Activated naive CD4-positive, alpha-beta T cell treated with anti-CD3 and anti-CD28 coated beads for 36 hours (primary cell): ENCODE data around the gene TBC1D1. TPM values are rescaled to one million over a fixed set of nuclear protein-coding genes. Genes with fewer than 3 reads are reported as not detected.

Source experiments
- CTCF ChIA-PET: fragments of 350-600 bp; sonication (Branson Sonifier 250); formaldehyde crosslinking; loops from one replicate; lab custom pipeline; 2021; ENCODE audit warnings: antibody characterized with exemption; lab: Charles Lee
- DNase-seq: peaks from one replicate; pipeline ENCODE4 v3.0.0-alpha.2; 2020
- H3K27ac Mint-ChIP-seq: one replicate; pipeline ENCODE4 v1.8.0; 2021; ENCODE audit warnings: mild to moderate bottlenecking, mixed read lengths
- H3K27me3 Mint-ChIP-seq: one replicate; pipeline ENCODE4 v1.8.0; 2021; ENCODE audit warnings: low read depth, mixed read lengths
- H3K36me3 Mint-ChIP-seq: one replicate; pipeline ENCODE4 v1.8.0; 2021; ENCODE audit warnings: low read depth, mixed read lengths
- H3K4me1 Mint-ChIP-seq: one replicate; pipeline ENCODE4 v1.8.0; 2021; ENCODE audit warnings: low read depth, mixed read lengths
- H3K4me3 Mint-ChIP-seq: one replicate; pipeline ENCODE4 v1.8.0; 2021; ENCODE audit warnings: mild to moderate bottlenecking, moderate library complexity, mixed read lengths
- H3K9me3 Mint-ChIP-seq: one replicate; pipeline ENCODE4 v1.8.0; 2021; ENCODE audit warnings: mixed read lengths
- intact Hi-C: fragments of 100-400 bp; cut with micrococcal nuclease; formaldehyde crosslinking; loops from one replicate; pipeline ENCODE4 v1.15.1; 2023
- total RNA-seq, 2 experiments: library from RNA; stranded (reverse); gene quantifications; one replicate each; pipeline ENCODE4 v1.2.3, GENCODE V29; 2021

TBC1D1 gene
- total RNA-seq, 2 experiments from 2014 or later = 57.7 to 68.5 TPM

DNA sequence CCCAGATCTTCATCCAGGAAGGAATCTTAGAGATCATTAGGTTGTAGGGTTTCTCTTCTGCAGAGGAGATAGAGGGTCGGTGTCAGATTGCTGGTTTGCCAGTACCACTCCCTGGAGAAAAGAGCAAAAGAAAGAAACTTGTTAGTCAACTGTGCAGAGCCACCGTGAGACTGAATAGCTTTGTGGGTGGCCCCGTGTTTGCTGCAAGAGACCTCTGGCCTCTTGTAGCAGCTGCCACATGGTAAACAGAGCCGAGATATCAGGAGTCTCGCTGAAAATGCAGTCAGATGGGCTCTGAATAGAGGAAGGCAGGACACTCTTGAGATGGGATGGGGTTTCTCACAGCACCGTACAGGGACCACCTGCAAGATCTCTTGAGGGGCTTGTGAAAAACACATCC, 219.0 kb downstream of the TBC1D1 start:
- DNase-seq = no peak
- Mint-ChIP-seq H3K36me3 (peaks cover 11% of the 10 kb centered on the region), H3K4me3 (no peak overlapping the region), H3K27me3 (no peaks in the 10 kb centered on the region), H3K27ac (no peak overlapping the region), H3K4me1 (no peaks in the 10 kb centered on the region), H3K9me3 (no peaks in the 10 kb centered on the region)
- intact Hi-C loops = no loop called here
- CTCF ChIA-PET = no interaction called here

DNA sequence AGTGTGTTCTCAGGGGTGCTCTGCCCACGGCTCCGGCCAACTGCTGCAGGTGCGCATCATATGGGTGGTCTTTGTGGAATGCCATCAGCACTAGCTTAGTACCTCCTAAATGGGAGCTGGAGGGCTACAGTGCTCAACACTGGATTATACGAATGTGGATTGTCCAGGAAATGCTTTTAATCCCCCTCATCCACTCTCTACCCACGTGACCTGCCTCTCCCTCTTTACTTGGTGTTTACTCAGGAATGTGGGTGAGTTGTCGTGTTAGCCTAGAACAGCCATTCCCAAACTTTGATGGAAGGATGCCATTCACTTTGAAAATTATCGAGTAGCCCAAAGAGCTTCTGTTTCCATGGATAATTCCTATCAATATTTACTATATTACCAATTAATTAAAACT, 220.1 kb downstream of the TBC1D1 start:
- Mint-ChIP-seq H3K4me1 (no peaks in the 10 kb centered on the region), H3K4me3 (no peak overlapping the region), H3K9me3 (no peaks in the 10 kb centered on the region), H3K36me3 (peaks cover 11% of the 10 kb centered on the region), H3K27ac (no peak overlapping the region), H3K27me3 (no peaks in the 10 kb centered on the region)
- no peak for DNase-seq
- CTCF ChIA-PET = interaction anchor here (0.6 to 2.3 kb wide), 2 partner anchors 23 to 395 kb away, joined by 3 to 7 read pairs; no protein-coding TSS in a partner anchor
- intact Hi-C loops = no loop called here

DNA sequence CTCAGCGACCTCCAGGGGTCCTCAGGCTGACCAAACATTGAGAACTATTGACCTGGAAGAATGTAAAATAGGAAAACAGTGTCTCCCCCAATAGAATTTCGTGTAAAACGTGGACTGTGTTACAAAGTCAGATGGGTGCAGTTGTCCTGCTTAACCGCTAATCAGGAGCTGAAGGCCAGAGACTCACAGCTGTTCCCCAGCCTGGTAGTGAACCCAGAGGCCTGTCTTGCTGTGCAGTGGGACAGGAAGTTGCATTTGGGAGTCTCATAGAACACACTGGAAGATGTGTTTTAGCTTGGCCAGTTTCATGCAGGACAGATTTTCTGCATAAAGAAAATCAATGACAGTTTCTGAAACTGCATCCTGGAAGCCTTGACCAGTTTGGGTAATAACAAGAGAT, 220.8 kb downstream of the TBC1D1 start:
- no peaks in the 10 kb centered on the region for H3K27me3 Mint-ChIP-seq
- intact Hi-C loops = no loop called here
- CTCF ChIA-PET = interaction anchor here (0.6 to 2.3 kb wide), 2 partner anchors 15 to 22 kb away, joined by 3 to 7 read pairs; no protein-coding TSS in a partner anchor
- no peaks in the 10 kb centered on the region for H3K4me1 Mint-ChIP-seq
- peaks cover 11% of the 10 kb centered on the region for H3K36me3 Mint-ChIP-seq
- no peak overlapping the region for H3K4me3 Mint-ChIP-seq
- DNase-seq = no peak
- H3K9me3 Mint-ChIP-seq = no peaks in the 10 kb centered on the region
- no peak overlapping the region for H3K27ac Mint-ChIP-seq

DNA sequence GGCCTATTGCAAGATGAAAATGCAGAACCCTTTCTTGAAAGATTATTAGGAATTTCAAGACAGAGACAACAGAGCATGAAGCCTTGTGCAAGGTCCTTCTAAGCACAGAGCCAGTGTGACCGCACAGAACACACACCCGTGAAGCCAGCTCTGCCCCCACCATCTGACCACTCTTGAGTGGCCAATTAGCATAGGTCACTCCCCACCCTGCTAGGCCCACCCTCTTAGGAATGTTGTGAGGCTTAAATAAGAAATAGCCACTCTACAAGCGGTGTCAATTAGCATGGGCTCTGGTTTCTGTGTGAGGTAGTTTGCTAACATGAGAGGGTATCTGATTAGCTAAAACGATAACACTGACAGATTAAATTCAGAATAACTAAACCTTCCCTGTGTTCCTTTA, 222.2 kb downstream of the TBC1D1 start:
- no peaks in the 10 kb centered on the region for H3K4me1 Mint-ChIP-seq
- DNase-seq = no peak
- H3K36me3 Mint-ChIP-seq = peaks cover 8% of the 10 kb centered on the region
- H3K4me3 Mint-ChIP-seq = no peak overlapping the region
- no peaks in the 10 kb centered on the region for H3K27me3 Mint-ChIP-seq
- H3K9me3 Mint-ChIP-seq = no peaks in the 10 kb centered on the region
- no peak overlapping the region for H3K27ac Mint-ChIP-seq
- intact Hi-C loops = no loop called here
- CTCF ChIA-PET = no interaction called here

DNA sequence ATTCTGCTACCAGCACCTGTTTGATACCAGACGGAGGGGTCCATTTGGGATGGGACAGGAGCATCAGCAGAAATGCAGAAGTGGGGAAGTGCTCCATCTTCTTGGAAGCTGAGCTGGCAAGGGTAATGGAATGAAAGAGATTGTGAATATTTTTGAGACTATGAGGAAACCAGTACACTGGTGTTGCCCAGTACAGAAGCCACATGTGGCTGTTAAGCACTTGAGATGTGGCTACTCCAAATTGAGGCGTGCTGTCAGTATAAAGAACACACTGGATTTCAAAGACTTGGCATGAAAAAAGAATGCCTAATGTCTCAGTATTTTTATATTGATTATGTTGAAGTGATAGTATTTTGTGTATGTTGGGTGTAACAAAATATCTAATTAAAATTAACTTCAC, 222.7 kb downstream of the TBC1D1 start:
- Mint-ChIP-seq H3K4me3 (no peak overlapping the region), H3K27ac (no peak overlapping the region), H3K27me3 (no peaks in the 10 kb centered on the region), H3K4me1 (no peaks in the 10 kb centered on the region), H3K9me3 (no peaks in the 10 kb centered on the region), H3K36me3 (peaks cover 9% of the 10 kb centered on the region)
- CTCF ChIA-PET = interaction anchor here (0.8 kb wide), 2 partner anchors 591 to 672 kb away, joined by 3 read pairs; no protein-coding TSS in a partner anchor
- intact Hi-C loops = no loop called here
- no peak for DNase-seq

DNA sequence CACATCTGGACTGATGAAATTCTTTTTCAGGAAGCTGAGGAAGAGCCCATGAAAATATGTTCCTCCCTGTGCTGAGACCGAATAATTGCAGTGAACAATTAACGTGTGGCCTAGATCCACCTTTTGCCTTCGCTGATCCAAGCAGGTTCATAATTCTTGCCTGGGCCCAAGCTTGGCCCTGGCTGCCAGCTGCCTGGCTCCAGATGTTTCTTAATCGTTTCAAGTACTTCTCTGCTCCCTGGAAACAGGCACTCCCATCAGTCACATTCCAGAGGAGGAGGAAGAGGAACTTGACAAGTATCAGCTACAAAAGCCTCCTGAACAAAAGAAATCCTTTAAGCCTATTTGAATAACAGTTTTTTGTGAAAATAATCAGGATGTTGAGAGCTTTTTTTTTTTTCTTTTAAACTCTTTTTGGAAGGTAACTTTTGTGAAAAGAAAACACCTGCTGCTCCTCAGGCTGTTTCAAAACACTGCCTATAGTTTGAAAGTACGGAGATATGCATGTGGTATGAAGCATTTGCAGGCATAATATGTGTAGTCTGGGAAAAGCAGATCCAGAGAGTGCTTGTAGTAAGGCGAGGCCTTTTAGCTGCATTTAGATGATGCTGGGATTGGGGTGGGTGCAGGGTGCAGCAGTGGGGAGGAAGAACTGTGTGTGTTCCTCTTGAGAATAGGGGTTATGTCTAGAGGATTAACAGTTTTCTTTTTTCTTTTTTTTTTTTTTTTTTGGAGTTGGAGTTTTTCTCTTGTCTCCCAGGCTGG, 223.7 kb downstream of the TBC1D1 start:
- peaks cover 10% of the 10 kb centered on the region for H3K36me3 Mint-ChIP-seq
- CTCF ChIA-PET = interaction anchor here (0.6 to 1.2 kb wide), 5 partner anchors 14 to 671 kb away, joined by 3 to 4 read pairs (median 3); no protein-coding TSS in a partner anchor
- no peak overlapping the region for H3K4me3 Mint-ChIP-seq
- H3K27ac Mint-ChIP-seq = no peak overlapping the region
- no peak for DNase-seq
- H3K4me1 Mint-ChIP-seq = no peaks in the 10 kb centered on the region
- H3K27me3 Mint-ChIP-seq = no peaks in the 10 kb centered on the region
- intact Hi-C loops = loop anchor here (2.0 kb wide), 1 partner anchor 18 kb away; no protein-coding TSS in a partner anchor
- H3K9me3 Mint-ChIP-seq = no peaks in the 10 kb centered on the region

DNA sequence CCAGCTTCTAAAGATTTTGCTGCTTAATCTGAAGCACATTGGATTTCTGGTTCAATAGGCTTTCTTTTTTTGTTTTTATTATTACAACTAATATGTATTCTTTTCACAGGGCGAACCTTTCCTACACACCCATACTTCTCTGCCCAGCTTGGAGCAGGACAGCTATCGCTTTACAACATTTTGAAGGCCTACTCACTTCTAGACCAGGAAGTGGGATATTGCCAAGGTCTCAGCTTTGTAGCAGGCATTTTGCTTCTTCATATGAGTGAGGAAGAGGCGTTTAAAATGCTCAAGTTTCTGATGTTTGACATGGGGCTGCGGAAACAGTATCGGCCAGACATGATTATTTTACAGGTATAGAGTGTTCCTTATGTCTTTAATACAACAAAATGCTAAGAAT, 224.7 kb downstream of the TBC1D1 start:
- no peak overlapping the region for H3K27ac Mint-ChIP-seq
- H3K9me3 Mint-ChIP-seq = no peaks in the 10 kb centered on the region
- CTCF ChIA-PET = interaction anchor here (0.6 to 1.2 kb wide), 2 partner anchors 86 to 551 kb away, joined by 3 to 4 read pairs; no protein-coding TSS in a partner anchor
- no peak for DNase-seq
- H3K4me3 Mint-ChIP-seq = no peak overlapping the region
- H3K36me3 Mint-ChIP-seq = peaks cover 12% of the 10 kb centered on the region
- no peaks in the 10 kb centered on the region for H3K27me3 Mint-ChIP-seq
- intact Hi-C loops = loop anchor here (2.0 kb wide), 1 partner anchor 19 kb away; no protein-coding TSS in a partner anchor
- H3K4me1 Mint-ChIP-seq = no peaks in the 10 kb centered on the region

DNA sequence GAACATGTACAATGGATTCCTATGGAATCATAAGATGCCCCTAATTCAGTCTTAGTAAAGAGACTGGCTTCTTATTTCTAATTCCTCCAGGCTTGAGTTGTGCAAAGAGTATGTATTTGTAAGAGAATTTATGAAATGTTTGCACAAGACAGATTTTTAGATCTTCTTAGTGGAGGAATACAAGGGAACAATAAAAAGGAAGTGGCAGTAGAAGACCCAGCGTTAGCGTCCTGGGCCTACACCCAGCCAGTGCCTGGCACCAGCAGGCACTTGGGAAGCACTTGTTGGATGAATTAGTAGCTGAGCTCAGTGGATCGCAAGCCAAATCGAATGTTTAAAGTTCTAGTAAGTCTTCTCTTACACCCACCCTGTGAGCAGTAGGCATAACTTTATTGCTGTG, 226.7 kb downstream of the TBC1D1 start:
- H3K27ac Mint-ChIP-seq = no peak overlapping the region
- CTCF ChIA-PET = no interaction called here
- no peak for DNase-seq
- no peaks in the 10 kb centered on the region for H3K4me1 Mint-ChIP-seq
- intact Hi-C loops = no loop called here
- H3K4me3 Mint-ChIP-seq = no peak overlapping the region
- no peaks in the 10 kb centered on the region for H3K9me3 Mint-ChIP-seq
- peaks cover 20% of the 10 kb centered on the region for H3K36me3 Mint-ChIP-seq
- H3K27me3 Mint-ChIP-seq = no peaks in the 10 kb centered on the region

DNA sequence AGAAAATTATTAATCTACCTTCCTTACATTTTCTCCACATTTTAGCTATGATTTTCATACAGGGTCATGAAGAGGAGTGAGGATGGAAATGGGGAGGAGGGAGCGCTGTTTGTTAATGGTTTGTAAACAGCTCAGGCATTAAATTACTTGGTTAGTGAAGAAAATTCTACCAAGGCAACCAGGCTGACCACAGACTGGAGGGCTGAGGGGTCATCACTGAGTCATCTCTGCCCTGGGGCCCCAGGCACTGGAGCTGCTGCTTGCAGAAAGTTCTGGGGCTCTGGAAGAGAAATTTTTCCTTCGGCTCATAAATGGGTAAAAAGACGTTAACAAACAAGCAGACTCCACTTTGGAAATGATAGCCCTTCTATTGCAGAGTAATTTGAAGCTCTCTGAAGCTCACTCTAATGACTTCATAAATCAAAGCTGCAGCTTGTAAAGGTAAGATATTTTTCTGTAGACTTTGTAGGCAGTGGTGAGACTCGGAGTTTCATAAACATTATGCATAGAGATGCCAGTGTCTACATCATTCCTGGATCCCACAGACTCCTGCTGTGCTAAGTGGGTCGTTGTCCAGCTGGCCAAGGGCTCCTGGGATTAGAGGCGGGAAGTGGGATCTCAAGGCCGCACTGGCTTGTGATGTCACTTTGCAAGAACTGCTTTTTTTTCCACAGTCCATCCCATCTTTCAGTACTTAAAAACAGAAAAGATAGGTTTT, 228.9 kb downstream of the TBC1D1 start:
- no peaks in the 10 kb centered on the region for H3K27me3 Mint-ChIP-seq
- H3K27ac Mint-ChIP-seq = no peak overlapping the region
- H3K9me3 Mint-ChIP-seq = no peaks in the 10 kb centered on the region
- H3K4me1 Mint-ChIP-seq = peaks cover 6% of the 10 kb centered on the region
- no peak overlapping the region for H3K4me3 Mint-ChIP-seq
- CTCF ChIA-PET = interaction anchor here (0.6 to 0.7 kb wide), 2 partner anchors 20 to 55 kb away, joined by 3 read pairs; no protein-coding TSS in a partner anchor
- H3K36me3 Mint-ChIP-seq = peaks cover 20% of the 10 kb centered on the region
- intact Hi-C loops = no loop called here
- DNase-seq = no peak

DNA sequence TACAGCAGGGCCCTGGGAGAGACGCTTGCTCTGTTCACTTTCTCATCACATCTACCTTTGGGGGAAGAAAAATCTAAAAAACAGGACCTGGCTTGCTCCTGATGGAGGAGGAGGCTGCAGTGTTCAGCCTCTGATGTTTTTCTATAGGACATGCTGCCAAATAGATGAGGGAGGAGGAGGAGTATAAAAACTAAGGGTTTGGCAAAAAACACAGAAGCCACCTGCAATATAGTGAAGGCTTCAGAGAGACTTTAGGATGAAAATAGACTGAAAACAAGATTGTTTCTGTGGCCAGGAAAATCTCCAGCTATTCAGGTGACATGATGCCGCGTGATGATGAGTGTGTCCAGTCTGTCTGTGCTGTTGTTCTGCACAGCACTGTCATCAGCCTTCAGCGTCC, 229.9 kb downstream of the TBC1D1 start:
- H3K9me3 Mint-ChIP-seq = no peaks in the 10 kb centered on the region
- CTCF ChIA-PET = interaction anchor here (0.7 kb wide), 1 partner anchor 21 kb away, joined by 3 read pairs; no protein-coding TSS in a partner anchor
- no peak for DNase-seq
- H3K27ac Mint-ChIP-seq = no peak overlapping the region
- peaks cover 6% of the 10 kb centered on the region for H3K4me1 Mint-ChIP-seq
- no peaks in the 10 kb centered on the region for H3K27me3 Mint-ChIP-seq
- intact Hi-C loops = no loop called here
- peaks cover 23% of the 10 kb centered on the region for H3K36me3 Mint-ChIP-seq
- H3K4me3 Mint-ChIP-seq = no peak overlapping the region

DNA sequence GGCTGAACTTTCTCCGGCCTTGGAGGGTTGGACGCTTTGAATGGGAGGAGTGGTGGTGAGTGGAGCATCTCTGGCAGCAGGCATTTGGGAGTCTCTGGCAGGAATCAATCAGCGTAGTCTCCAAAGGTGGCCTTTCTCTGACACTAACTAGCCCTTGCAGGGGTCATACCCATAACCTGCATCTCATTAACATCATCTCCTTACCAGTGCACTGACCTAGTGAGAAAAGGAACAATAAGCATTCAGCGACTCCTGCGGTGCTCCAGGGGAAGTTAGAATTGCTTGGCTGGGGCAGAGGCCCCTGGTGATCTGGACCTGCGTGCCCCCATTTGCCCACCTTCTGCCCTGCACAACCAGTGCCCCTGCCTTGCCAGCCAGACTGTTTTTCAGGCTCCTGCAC, 231.2 kb downstream of the TBC1D1 start:
- Mint-ChIP-seq H3K27me3 (no peaks in the 10 kb centered on the region), H3K27ac (no peak overlapping the region), H3K36me3 (peaks cover 24% of the 10 kb centered on the region), H3K4me1 (peaks cover 6% of the 10 kb centered on the region), H3K9me3 (no peaks in the 10 kb centered on the region), H3K4me3 (no peak overlapping the region)
- no peak for DNase-seq
- intact Hi-C loops = no loop called here
- CTCF ChIA-PET = no interaction called here

DNA sequence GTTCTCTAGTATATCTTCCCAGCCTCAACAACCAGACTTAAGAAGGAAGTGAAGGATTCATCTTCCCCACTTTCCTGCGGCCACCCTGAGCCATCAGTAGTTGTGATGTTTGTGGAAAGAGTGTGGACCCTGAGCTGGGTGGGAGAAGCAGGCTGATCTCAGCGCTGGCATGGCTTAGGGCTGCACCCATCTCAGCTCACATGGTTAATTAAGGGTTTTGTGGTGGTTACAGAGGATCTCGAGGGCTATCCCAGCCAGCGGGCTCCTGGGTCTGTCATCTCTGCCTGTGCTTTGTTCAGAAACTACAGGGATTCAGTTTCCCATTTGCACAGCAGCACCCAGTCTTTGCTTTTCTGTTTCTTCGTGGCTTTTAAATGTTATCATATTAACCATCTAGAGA, 232.7 kb downstream of the TBC1D1 start:
- Mint-ChIP-seq H3K4me3 (no peak overlapping the region), H3K36me3 (peaks cover 23% of the 10 kb centered on the region), H3K27ac (no peak overlapping the region), H3K27me3 (no peaks in the 10 kb centered on the region), H3K9me3 (no peaks in the 10 kb centered on the region), H3K4me1 (peaks cover 14% of the 10 kb centered on the region)
- intact Hi-C loops = no loop called here
- CTCF ChIA-PET = interaction anchor here (0.7 kb wide), 2 partner anchors 33 to 56 kb away, joined by 3 read pairs; no protein-coding TSS in a partner anchor
- no peak for DNase-seq
